GM12892 (cell line): ENCODE measurements around the gene ADAR.
A peak's percentile ranks its signal among the peaks of the same experiment; 100 is the strongest.

ENCODE experiments used
- DNase-seq: peaks from one replicate; pipeline ENCODE4 v3.0.0; 2011; ENCODE audit not compliant: insufficient read length
- FAIRE-seq: peaks from 2 replicates; lab custom pipeline; 2011; peaks lifted over from hg19 to GRCh38; lab: Jason Lieb, UNC
- POLR2A ChIP-seq: IDR thresholded peaks from 2 replicates; pipeline ENCODE4 v1.6.1; 2011; ENCODE audit warnings: low read depth, low read length, control low read depth
- POLR2AphosphoS5 ChIP-seq: IDR thresholded peaks from 2 replicates; pipeline ENCODE4 v1.6.1; 2011; ENCODE audit warnings: low read depth, low read length, control low read depth
- TAF1 ChIP-seq: IDR thresholded peaks from 2 replicates; pipeline ENCODE4 v1.6.1; 2011; ENCODE audit warnings: low read depth, mild to moderate bottlenecking, control low read depth, low read length, borderline replicate concordance

ADAR gene

DNA sequence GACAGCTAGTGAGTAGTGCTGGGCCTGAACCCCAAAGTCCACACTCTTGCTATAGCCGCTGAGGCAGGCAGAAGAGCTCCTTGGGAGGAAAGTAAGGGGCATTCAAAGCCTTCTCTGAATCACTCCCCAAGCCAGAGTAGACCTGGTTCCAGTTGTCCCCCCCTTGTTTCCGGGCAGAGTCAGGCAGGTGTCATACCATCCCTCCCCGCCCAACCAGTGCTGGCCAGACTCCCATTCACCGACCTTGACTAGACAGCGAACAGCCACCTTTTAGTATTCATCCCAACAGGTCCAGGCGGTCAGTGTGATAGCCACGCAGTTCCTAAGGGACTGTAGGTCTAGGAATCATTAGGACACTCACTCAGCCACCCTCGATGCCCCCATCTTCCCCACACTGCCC lies 28.6 kb downstream of the ADAR start:
- no peak for FAIRE-seq
- DNase-seq = no peak
- TF ChIP-seq POLR2AphosphoS5 (no peak), POLR2A (no peak; the same call in 1 of the 2 replicates), TAF1 (no peak)

DNA sequence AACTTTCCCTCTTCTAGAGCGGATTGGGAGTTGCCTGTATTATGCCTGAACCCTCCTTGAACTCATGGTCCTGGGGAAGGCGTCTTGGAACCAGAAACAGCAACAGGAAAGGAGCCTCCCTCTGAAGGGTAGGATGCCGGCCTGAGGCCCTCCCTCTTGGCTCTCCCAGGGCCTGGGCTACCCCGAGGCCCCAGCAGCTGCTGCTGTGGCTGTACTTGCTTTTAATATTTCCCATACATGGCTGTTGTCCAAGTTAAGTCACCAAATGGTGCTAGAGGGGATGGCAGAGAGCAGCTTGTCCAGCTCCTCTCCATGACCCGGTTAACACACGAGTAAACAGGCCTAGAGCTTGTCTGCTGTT lies 29.9 kb downstream of the ADAR start:
- DNase-seq (no peak), FAIRE-seq (no peak)
- TF ChIP-seq POLR2A = no peak
- TF ChIP-seq TAF1 = no peak
- TF ChIP-seq POLR2AphosphoS5 = no peak

DNA sequence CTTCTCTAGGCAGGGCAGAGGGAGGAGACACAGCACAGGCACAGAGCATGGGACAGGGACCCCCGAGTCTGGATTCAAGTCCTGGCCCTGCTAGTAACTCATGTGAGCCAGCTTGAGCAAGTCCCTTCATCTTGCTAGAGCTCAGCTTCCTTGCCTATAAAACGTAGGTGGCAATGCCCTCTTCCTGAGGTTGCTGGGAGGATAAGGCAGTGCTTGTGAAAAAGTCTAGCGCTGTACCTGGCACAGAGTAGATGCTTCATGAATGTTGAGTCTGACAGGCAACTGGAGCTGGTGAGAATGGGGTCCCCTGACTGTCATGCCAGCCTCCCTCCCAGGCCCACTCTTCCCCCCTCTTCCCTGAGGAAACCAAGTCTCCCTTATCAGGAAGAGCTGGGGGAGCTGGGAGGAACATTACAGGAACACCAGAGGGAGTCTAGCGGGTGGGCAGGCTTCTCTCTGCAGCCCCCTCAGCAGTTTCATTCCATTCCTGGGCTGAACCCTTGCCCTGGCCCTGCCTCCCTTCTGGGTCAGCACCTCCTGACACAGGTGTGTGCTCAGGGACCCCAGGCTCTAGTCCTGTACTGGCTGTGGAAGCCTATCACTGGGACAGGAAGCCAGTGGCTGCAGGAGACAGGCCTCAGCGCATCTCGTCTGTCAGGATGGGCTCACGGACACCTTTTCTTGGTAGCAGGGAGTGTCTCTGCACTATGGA lies 30.5 kb downstream of the ADAR start:
- FAIRE-seq (no peak), DNase-seq (no peak)
- TF ChIP-seq POLR2A = peak; percentile 22; the same call in 1 of the 2 replicates
- TF ChIP-seq POLR2AphosphoS5 = peak; percentile 51
- no peak for TF ChIP-seq TAF1

DNA sequence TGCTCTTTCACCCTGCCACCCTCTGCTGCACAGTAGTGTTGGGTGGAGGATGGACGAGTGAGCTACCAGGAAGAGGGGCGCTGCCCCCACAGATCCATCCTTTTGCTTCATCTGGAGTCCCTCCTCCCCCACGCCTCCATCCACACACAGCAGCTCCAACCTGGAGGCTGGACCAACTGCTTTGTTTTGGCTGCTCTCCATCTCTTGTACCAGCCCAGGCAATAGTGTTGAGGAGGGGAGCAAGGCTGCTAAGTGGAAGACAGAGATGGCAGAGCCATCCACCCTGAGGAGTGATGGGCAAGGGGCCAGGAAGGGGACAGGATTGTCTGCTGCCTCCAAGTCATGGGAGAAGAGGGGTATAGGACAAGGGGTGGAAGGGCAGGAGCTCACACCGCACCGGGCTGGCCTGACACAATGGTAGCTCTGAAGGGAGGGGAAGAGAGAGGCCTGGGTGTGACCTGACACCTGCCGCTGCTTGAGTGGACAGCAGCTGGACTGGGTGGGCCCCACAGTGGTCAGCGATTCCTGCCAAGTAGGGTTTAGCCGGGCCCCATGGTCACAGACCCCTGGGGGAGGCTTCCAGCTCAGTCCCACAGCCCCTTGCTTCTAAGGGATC lies 31.9 kb downstream of the ADAR start:
- TF ChIP-seq TAF1 = no peak
- no peak for TF ChIP-seq POLR2A
- TF ChIP-seq POLR2AphosphoS5 = no peak; the same call in 1 of the 2 replicates
- FAIRE-seq = no peak
- no peak for DNase-seq

DNA sequence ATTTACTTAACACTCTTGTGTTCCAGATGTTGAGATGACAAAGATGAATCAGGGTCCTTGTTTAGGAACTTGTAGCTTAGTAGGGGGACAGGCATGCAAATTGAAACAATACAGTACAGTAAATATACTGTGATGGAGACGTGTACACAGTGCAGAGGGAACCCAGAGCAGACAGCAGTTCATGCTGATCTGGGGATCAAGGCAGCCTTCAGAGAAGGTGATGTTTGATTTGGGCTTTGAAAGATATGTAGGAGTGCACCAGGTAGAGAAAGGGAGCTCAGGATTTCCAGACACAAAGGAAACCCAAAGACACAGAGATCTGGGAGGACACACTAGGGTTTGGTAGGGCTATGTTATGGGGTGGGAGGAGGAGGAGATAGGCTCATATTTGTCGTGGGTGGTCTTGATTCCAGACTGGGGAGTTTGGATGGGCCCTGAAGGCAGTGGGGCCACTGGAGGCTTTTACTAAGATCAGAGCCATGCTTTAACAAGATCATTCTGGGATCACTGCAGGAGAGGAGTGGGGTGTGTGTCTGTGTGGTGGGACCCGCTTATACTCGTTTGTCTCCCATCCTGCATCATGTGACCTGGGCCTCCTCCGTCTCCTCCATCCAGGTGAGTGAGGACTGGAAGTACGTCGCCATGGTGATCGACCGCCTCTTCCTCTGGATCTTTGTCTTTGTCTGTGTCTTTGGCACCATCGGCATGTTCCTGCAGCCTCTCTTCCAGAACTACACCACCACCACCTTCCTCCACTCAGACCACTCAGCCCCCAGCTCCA lies 32.6 kb downstream of the ADAR start:
- TF ChIP-seq TAF1 = no peak
- no peak for TF ChIP-seq POLR2AphosphoS5
- no peak for TF ChIP-seq POLR2A
- no peak for FAIRE-seq
- DNase-seq = no peak

DNA sequence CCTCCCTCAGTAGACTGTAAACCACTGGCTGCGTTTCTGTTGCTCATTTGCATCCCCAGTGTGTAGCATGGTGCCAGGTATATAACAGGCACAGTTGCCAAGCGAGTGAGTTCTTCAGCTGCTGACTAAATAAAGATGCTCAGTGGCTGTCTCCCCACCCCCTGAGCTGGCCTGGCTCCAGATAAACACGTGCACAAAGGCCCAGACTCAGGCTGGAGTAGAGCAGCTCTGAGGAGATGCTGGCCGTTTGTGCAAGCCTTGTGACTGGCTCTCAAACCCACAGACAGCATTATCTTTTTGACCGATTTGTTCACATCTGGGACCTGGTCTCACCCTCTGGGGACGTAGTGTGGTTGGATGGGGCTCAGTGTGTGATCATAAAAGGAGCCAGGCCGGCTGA lies 33.3 kb downstream of the ADAR start:
- DNase-seq (no peak), FAIRE-seq (no peak)
- TF ChIP-seq POLR2A = no peak
- TF ChIP-seq POLR2AphosphoS5 = no peak
- TF ChIP-seq TAF1 = no peak

DNA sequence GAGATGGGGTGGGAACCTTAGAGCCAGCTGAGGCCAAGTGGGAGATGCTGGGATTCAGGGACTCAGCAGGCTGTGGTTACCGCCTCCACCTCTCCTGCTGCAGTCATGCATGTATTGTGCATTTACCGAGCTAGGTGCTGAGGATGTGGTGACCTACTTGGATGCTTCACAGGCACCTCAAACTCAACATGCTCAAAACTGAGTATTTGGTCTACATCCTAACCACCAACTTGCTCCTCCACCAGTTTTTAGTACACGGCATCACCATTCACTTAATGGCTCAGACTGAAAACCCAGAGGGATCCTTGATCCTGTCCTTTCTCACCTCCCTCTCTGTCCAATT lies 34.8 kb downstream of the ADAR start:
- TF ChIP-seq TAF1 (no peak), POLR2AphosphoS5 (no peak), POLR2A (no peak)
- no peak for DNase-seq
- FAIRE-seq = no peak

DNA sequence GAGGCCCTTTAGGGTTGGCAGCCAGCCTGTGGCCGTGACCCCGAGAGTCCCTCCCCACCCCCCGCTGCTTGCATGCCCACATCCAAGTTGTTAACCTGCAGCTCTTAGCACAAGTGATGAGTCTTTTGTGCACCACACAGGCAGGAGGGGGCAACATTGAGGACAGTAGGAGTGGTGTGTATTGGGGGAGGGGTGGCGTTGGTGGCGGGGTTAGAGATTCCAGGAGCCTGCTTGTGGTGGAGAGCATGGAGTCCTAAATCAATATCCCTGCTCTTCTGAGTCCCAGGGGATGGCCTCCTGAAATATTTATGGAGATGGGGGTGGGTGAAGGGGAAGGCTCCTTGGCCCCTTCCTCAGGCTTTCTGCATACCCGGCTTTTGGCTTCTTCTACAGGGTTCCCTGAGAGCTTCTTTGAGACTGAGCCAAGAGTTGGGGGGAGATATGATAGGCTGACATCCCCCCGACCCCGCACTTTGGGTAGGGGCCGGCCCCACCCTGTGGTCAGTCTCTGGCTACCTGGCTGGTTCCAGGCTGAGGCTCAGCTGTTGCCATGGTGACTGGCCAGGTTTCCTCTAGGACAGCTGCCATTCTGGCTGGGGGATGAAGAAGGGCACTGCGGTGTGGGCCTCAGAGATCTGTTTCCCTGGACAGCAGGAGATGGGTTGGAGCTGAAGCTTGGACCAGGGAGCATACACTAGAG lies 35.4 kb downstream of the ADAR start:
- FAIRE-seq (no peak), DNase-seq (no peak)
- no peak for TF ChIP-seq POLR2AphosphoS5
- no peak for TF ChIP-seq POLR2A
- TF ChIP-seq TAF1 = no peak

DNA sequence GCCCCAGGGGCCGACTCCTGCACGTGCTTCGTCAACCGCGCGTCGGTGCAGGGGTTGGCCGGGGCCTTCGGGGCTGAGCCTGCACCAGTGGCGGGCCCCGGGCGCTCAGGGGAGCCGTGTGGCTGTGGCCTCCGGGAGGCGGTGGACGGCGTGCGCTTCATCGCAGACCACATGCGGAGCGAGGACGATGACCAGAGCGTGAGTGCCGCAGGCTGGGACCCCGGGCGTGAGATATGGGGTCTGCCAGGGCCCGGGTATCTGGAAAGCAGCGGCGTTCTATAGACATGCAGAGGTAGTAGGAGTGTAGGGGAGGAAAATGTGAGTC lies 36.1 kb downstream of the ADAR start:
- FAIRE-seq (no peak), DNase-seq (no peak)
- TF ChIP-seq POLR2A = no peak
- TF ChIP-seq POLR2AphosphoS5 = no peak

DNA sequence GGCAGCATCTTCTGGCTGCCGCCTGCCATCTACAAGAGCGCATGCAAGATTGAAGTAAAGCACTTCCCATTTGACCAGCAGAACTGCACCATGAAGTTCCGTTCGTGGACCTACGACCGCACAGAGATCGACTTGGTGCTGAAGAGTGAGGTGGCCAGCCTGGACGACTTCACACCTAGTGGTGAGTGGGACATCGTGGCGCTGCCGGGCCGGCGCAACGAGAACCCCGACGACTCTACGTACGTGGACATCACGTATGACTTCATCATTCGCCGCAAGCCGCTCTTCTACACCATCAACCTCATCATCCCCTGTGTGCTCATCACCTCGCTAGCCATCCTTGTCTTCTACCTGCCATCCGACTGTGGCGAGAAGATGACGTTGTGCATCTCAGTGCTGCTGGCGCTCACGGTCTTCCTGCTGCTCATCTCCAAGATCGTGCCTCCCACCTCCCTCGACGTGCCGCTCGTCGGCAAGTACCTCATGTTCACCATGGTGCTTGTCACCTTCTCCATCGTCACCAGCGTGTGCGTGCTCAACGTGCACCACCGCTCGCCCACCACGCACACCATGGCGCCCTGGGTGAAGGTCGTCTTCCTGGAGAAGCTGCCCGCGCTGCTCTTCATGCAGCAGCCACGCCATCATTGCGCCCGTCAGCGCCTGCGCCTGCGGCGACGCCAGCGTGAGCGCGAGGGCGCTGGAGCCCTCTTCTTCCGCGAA lies 36.6 kb downstream of the ADAR start:
- TF ChIP-seq POLR2A (no peak), POLR2AphosphoS5 (no peak), TAF1 (no peak)
- FAIRE-seq (no peak), DNase-seq (no peak)

DNA sequence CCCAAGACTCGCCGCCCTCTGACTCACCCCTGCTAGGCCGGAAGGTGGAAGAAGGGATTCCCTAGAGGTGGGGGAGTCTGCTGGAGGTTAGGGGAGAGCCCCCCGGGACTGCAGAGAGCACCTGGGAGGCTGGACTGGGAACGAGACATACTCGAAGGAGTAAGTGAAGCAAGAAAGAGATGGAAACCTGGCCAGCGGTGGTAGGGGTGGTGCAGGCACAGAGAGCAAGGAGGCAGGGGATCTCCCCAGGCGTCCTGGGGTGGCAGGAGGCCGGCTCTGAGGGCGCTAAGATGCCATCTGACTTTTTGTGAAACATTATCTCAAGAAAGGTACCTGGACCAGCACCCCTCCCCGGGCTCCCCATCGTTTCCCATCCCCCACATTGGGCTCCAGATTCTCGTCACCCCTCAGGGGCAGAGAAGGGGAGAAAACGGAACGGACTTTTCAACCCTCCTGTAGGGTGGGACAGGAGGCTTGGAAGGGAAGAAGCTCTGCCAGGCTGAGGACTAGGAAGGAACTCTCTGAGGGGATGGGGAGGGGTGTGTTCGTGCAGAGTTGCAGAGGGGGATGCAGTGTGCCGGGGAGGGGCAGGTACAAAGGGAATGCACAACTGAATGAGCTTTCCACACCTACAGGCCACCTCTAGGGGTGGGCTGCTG lies 39.7 kb downstream of the ADAR start:
- FAIRE-seq (no peak), DNase-seq (no peak)
- TF ChIP-seq POLR2A = no peak
